GM06990 (cell line): Measurements from ENCODE around the gene NFKB1.

Experiments used
- DNase-seq: peaks from one replicate; pipeline ENCODE4 v3.0.0-alpha.2; 2011; ENCODE audit not compliant: insufficient read length; ENCODE audit errors: extremely low read depth
- H3K27me3 ChIP-seq: replicated peaks from 2 replicates; pipeline ENCODE4 v1.6.0; 2011; ENCODE audit warnings: low read length; ENCODE audit not compliant: control insufficient read depth, insufficient read depth
- H3K36me3 ChIP-seq: 2 replicates; pipeline ENCODE4 v1.5.1; 2011; ENCODE audit warnings: low read length; ENCODE audit not compliant: control insufficient read depth, insufficient read depth
- H3K4me3 ChIP-seq: replicated peaks from 2 replicates; pipeline ENCODE4 v1.5.1; 2011; ENCODE audit warnings: low read depth, mild to moderate bottlenecking, control low read depth, low read length
- CTCF ChIP-seq: IDR thresholded peaks from 2 replicates; pipeline ENCODE4 v1.5.1; 2011; ENCODE audit warnings: low read length, control low read depth, mild to moderate bottlenecking, inconsistent platforms; ENCODE audit not compliant: insufficient read depth, poor library complexity, severe bottlenecking

NFKB1 gene

GRCh38 chr4:102608190-102608589, 107.0 kb downstream of the NFKB1 start:
- Histone ChIP-seq H3K27me3 (no peaks in the 10 kb centered on the region), H3K4me3 (no peak overlapping the region), H3K36me3 (peaks cover 39% of the 10 kb centered on the region)
- no peak for TF ChIP-seq CTCF
- DNase-seq, result no peak

DNA sequence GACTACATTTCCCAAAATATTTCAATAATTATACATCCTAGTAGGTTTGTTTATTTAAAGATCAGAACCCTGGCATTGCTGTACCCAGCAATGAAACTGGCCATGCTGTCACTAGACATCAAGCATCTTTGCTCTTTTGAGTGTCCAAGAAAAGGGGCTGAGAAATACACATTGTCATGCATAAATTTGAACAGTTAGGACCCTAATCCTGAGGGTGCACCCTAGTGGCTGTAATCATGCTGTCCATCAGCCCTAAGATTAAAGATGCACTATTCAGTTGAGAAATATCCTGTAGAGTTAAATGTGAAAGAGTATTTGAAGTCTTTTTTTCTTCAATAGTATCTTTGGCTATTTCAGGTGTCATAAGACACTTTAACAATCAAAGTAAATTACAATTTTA, 108.8 kb downstream of the NFKB1 start:
- Histone ChIP-seq H3K36me3 (peaks cover 47% of the 10 kb centered on the region), H3K4me3 (no peak overlapping the region), H3K27me3 (no peaks in the 10 kb centered on the region)
- no peak for DNase-seq
- peak; percentile 43 for TF ChIP-seq CTCF

DNA sequence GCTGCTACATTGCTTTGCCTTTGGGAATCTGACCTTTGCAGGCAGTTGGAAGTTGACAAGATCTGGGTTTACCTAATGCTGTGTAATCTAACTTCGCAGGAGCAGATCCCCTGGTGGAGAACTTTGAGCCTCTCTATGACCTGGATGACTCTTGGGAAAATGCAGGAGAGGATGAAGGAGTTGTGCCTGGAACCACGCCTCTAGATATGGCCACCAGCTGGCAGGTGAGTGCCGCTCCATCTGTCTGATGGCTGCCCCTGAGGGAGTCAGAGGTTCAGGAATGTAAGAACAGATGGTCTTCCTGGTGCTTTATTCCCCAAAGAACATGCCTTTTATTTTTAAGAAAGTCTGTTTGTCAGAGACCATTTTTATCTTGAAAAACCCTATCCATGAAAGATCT, 109.3 kb downstream of the NFKB1 start:
- Histone ChIP-seq H3K4me3 (no peak overlapping the region), H3K27me3 (no peaks in the 10 kb centered on the region), H3K36me3 (peaks cover 47% of the 10 kb centered on the region)
- no peak for DNase-seq
- TF ChIP-seq CTCF, result no peak

DNA sequence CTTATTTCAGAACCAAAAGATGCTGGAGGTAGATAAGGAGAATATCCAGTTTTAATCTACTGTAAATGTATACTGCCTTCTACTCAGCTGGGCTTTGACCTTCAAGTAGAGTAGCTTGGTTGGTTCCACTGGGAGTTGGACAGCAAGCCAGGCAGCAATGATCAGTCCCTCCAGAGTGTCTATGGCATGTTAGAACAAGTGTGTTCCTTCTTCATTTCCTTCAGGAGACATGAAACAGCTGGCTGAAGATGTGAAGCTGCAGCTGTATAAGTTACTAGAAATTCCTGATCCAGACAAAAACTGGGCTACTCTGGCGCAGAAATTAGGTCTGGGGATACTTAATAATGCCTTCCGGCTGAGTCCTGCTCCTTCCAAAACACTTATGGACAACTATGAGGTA, 111.1 kb downstream of the NFKB1 start:
- no peak for TF ChIP-seq CTCF
- Histone ChIP-seq H3K36me3 (peaks cover 48% of the 10 kb centered on the region), H3K27me3 (no peaks in the 10 kb centered on the region), H3K4me3 (no peak overlapping the region)
- DNase-seq, result no peak

- peaks cover 45% of the 10 kb centered on the region for H3K36me3 ChIP-seq
- DNase-seq, result no peak
- H3K4me3 ChIP-seq, result no peak overlapping the region
- no peak for TF ChIP-seq CTCF
- H3K27me3 ChIP-seq, result no peaks in the 10 kb centered on the region
These were observed 111.7 kb downstream of the NFKB1 start for GRCh38 chr4:102612824-102613366.

GRCh38 chr4:102614801-102615200, 113.6 kb downstream of the NFKB1 start:
- TF ChIP-seq CTCF, result no peak
- H3K36me3 ChIP-seq, result peaks cover 39% of the 10 kb centered on the region
- no peak for DNase-seq
- no peaks in the 10 kb centered on the region for H3K27me3 ChIP-seq
- no peak overlapping the region for H3K4me3 ChIP-seq
